Measurements from ENCODE around the gene EPOP. TPM values are rescaled to one million over a fixed set of nuclear protein-coding genes. Genes with fewer than 3 reads are reported as not detected.

Gene EPOP
- 1 to 10 TPM; 1.8 to 1.9 (median 1.8) TPM for polyA plus RNA-seq (ENCODE audit: insufficient read length in 3 of 3)
- long read RNA-seq, donor 1, partial matches to known transcripts = 0 of 1 reads
- long read RNA-seq, donor 1, other reads (novel, unspliced or antisense) = 0 of 1 reads
- long read RNA-seq, donor 2, partial matches to known transcripts = 0 of 1 reads
- long read RNA-seq, donor 2, other reads (novel, unspliced or antisense) = 0 of 1 reads
- long read RNA-seq, donor 3, partial matches to known transcripts = 0 of 3 reads
- long read RNA-seq, donor 3, other reads (novel, unspliced or antisense) = 0 of 3 reads
- long read RNA-seq, donor 4, partial matches to known transcripts = 0 of 3 reads
- long read RNA-seq, donor 4, other reads (novel, unspliced or antisense) = 0 of 3 reads
- long read RNA-seq, donor 5 = 0 reads
- long read RNA-seq, donor 6, partial matches to known transcripts = 0 of 1 reads
- long read RNA-seq, donor 6, other reads (novel, unspliced or antisense) = 0 of 1 reads
- long read RNA-seq, donor 7, partial matches to known transcripts = 0 of 2 reads
- long read RNA-seq, donor 7, other reads (novel, unspliced or antisense) = 0 of 2 reads
- long read RNA-seq, donor 8 = 0 reads
- long read RNA-seq, donor 9, partial matches to known transcripts = 0 of 3 reads
- long read RNA-seq, donor 9, other reads (novel, unspliced or antisense) = 0 of 3 reads
- long read RNA-seq, donor 10, partial matches to known transcripts = 0 of 1 reads
- long read RNA-seq, donor 10, other reads (novel, unspliced or antisense) = 0 of 1 reads
- long read RNA-seq, donor 11, partial matches to known transcripts = 0 of 1 reads
- long read RNA-seq, donor 11, other reads (novel, unspliced or antisense) = 0 of 1 reads
- long read RNA-seq, donor 12, partial matches to known transcripts = 0 of 1 reads
- long read RNA-seq, donor 12, other reads (novel, unspliced or antisense) = 0 of 1 reads
- long read RNA-seq, donor 13 = 0 reads
- long read RNA-seq, donor 14, partial matches to known transcripts = 0 of 1 reads
- long read RNA-seq, donor 14, other reads (novel, unspliced or antisense) = 0 of 1 reads
- long read RNA-seq, donor 15 = 0 reads
- long read RNA-seq, donor 16, partial matches to known transcripts = 0 of 4 reads
- long read RNA-seq, donor 16, other reads (novel, unspliced or antisense) = 0 of 4 reads

DNA sequence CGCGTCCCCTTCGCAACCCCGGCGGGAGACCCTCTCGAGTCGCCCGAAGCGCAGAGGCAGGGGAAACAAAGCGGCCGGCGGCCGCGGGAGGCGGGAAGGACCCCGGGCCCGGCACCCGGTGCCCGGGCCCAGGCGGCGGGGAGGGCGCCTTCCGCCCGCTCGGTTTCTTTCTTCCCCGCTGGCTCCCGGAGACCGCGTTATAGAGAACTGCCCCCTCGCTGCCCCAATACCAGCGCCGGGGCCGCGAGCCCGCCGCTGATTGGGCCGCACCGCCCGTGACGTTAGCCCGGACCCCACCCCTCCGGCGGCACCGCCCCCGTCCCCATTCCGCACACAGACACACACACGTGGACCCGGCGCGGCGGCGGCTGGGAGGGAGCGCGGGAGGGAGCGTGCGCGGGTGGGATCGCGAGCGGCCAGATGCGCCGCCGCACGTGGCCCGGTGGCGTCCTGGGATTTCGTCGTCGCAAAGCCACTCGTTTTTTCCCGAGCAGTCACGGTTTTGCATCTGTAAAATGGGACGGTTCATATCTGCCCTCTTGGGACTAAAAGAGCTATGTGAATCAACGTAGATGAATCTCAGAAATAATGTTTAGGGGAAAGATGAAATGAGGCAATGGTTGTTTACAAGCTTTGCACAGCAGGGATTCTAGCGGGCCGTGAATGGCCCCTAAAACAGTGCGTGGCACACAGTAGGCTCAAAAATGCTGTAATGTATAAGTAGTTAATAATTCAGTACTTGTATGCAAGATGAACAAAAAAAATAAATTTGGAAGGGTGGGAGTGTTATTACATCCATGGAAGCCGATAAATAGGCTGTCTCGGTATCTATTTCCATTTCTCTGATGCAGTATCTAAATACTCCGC is at the start of gene EPOP:
EPOP (minus strand) TSS at position 209 of the 867 bp plus-strand sequence. CDS start 462 bp downstream, outside the sequence.
- DNase-seq (ENCODE audit: extremely low read depth in 1 of 11, low read depth in 9 of 11, low spot score in 4 of 11) = peak in 9 of 11 donors; percentile 44 to 74 (median 70)

DNA sequence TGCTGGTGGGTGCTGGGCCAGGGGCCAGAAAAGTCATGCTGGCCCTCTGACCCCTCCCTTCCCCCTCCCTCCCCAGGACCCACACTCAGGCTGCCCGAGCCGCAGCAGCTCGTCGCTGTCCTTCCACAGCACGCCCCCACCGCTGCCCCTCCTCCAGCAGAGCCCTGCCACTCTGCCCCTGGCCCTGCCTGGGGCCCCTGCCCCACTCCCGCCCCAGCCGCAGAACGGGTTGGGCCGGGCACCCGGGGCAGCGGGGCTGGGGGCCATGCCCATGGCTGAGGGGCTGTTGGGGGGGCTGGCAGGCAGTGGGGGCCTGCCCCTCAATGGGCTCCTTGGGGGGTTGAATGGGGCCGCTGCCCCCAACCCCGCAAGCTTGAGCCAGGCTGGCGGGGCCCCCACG is 47.0 kb upstream of the EPOP start:
- no peak for DNase-seq (ENCODE audit: extremely low read depth in 1 of 11, low read depth in 9 of 11, low spot score in 4 of 11)

DNA sequence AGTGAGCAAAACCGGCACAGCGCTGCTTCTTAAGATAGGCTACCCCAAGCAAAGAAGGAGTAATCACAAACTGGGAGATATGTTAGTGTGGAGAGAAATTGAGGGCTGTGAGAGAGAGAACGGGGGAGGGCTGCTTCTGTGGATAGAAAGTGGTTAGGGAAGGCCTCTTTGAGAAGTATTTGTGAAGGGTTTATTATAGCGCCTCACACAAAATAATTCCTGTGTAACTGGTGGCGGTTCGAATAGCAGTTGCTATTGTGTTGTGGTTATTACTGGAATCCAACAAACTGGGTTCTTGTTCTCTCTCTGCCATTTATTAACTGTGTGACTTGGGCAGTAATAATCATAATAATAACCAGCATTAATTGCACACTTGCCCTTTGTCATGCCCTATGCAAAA is 46.2 kb upstream of the EPOP start:
- no peak for DNase-seq (ENCODE audit: extremely low read depth in 1 of 11, low read depth in 9 of 11, low spot score in 4 of 11)

DNA sequence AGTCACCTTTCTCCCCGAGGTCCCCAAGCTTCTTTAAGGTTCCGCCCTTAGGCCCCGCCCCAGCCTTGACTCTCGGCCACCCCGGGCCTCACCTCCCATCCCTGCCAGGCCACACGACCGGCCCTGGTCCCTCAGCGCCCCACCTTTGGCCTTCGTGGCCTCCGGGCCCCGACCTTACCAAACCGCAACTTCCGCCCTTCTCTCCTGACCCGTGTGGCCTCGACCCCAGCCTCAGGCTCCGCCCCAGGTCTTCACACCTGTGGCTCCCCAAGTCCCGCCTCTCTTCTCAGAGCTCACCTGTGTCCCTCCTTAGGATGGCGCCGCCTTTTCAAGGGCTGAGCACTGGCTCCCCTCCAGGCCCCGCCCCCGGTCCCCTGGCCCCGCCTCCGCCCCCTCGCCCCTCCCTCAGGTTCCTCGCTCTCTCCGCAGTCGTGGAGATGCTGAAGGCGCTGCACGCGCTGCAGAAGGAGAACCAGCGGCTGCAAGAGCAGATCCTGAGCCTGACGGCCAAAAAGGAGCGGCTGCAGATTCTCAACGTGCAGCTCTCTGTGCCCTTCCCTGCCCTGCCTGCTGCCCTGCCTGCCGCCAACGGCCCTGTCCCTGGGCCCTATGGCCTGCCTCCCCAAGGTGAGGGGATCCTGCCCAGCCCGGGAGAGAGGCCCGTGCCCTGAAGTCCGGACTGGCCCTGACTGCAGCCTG is 45.3 kb upstream of the EPOP start:
- no peak for DNase-seq (ENCODE audit: extremely low read depth in 1 of 11, low read depth in 9 of 11, low spot score in 4 of 11)

DNA sequence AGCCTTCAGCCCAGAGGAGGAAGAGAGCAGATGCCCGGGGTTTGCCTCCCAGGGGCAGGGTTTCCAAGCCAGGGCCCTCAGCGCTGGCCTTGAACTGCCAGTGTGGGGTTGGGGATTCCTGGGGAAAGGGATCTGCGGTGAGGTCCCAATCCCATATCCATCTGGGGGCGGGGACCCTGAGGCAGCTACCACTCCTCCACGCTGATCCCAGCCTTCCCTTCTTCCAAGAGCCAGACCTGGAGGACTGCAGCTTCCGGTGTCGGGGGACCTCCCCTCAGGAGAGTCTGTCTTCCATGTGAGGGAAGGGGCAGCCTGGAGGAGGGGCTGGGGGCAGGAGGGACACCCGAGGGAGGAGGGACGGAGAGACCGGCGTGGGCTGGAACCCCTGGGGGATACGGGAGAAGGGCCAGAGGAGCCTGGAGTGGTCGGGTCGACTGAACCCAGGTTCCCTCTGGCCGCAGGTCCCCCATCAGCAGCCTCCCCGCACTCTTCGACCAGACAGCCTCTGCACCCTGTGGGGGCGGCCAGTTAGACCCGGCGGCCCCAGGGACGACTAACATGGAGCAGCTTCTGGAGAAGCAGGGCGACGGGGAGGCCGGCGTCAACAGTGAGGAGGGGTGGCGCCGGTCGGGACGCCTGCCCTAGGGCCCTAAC is 44.7 kb upstream of the EPOP start:
- DNase-seq (ENCODE audit: extremely low read depth in 1 of 11, low read depth in 9 of 11, low spot score in 4 of 11) = no peak

DNA sequence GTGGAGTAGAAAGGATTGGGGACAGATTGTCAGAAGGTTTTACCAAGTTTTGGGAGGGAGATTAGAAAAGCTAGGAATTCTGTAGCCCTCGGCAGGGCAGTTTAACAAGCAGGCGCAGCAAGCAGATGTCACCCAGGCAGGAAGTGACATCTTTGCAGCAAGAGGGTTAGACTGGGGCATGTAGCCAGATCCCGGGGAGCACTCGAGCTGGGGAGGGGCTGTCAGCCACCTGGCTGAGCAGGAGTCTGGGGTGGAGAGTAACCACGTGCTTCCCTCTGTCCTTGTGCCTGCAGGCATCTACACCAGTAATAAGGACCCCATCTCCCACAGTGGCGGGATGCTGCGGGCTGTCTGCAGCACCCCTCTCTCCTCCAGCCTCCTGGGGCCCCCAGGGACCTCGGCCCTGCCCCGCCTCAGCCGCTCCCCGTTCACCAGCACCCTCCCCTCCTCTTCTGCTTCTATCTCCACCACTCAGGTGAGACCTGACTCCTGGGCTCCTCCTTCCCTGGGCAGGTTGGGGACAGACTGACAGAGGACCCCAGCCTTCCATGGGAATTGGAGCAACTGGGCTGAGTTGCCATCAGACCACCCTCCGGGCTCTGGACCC is 42.5 kb upstream of the EPOP start:
- no peak for DNase-seq (ENCODE audit: extremely low read depth in 1 of 11, low read depth in 9 of 11, low spot score in 4 of 11)

DNA sequence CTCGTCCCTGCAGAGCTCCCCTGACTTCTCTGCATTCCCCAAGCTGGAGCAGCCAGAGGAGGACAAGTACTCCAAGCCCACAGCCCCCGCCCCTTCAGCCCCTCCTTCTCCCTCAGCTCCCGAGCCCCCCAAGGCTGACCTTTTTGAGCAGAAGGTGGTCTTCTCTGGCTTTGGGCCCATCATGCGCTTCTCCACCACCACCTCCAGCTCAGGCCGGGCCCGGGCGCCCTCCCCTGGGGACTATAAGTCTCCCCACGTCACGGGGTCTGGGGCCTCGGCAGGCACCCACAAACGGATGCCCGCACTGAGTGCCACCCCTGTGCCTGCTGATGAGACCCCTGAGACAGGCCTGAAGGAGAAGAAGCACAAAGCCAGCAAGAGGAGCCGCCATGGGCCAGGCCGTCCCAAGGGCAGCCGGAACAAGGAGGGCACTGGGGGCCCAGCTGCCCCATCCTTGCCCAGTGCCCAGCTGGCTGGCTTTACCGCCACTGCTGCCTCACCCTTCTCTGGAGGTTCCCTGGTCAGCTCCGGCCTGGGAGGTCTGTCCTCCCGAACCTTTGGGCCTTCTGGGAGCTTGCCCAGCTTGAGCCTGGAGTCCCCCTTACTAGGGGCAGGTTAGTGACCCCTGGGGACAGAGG is 41.7 kb upstream of the EPOP start:
- no peak for DNase-seq (ENCODE audit: extremely low read depth in 1 of 11, low read depth in 9 of 11, low spot score in 4 of 11)

DNA sequence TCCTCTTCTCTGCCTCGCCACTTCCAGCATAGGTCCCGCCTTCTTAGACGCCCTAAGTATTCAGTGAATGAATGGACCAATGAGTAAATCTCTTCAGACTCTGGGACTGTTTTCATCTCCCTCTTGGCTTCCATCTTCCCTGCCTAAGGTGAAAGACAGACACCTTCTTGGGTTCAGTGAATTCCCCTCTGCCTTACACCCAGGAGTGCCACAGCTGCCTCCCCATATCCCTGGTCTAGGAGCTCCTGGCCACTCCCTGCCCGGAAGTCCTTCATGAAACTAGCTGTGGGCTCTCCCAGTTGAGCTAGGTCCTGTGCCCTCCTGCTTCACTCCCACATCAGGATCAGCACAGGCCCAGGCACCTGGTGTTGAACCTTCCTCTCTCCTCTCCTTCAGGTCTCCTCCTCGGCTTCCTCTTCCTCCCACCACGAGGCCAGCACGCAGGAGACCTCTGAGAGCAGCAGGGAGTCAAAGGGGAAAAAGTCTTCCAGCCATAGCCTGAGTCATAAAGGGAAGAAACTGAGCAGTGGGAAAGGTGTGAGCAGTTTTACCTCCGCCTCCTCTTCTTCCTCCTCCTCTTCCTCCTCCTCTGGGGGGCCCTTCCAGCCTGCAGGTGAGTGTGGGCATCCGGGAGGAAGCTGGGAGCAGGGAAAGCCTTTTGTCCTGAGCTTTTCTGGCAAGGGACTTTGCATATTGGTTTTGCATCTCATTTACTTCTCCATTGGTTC is 40.6 kb upstream of the EPOP start:
- no peak for DNase-seq (ENCODE audit: extremely low read depth in 1 of 11, low read depth in 9 of 11, low spot score in 4 of 11)

DNA sequence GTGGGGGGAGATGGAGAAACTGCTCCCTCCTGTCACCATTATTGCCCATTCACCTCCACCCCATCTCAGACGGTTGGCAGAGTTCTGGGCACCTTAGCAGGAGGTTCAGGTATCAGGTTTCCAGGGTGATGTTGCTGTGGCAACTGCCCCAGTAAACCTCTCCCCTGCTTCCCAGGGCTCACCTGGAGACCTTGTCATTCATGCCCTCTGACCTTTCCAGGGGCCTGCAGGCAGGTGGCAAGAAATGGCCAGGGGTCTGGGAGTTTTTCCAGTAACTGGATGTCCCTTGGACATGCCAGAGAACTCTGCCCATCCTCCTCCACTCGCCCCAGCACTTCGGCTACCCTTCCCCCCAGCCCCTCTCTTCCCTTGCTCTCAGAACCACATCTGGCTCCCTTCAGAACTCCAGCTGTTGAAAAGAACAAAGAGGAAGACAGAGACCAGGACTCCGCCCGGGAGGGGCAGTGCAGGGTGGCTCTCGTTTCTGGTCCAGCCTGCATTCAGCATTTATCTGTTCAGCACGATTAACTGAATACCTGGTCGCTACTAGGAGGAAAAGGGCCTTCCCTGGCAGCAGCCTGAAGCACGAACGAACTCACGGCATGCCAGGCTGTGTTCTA is 38.8 kb upstream of the EPOP start:
- DNase-seq (ENCODE audit: extremely low read depth in 1 of 11, low read depth in 9 of 11, low spot score in 4 of 11) = no peak

DNA sequence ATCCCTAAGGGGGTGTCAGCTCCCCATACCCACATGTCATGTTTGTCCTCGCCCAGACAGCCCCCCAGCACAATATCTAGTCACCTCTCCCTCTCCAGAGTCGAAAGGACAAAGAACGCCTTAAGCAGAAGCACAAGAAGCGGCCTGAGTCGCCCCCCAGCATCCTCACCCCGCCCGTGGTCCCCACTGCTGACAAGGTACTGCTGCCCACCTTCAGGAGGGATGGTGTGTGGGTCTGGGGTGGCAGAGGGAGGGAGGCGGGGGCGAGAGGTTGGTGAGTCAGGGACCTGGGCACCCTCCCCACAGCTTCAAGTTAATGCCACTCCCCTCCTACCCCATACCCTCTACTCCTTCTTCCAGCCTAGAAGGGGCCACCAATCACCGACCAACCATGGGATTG is 37.8 kb upstream of the EPOP start:
- DNase-seq (ENCODE audit: extremely low read depth in 1 of 11, low read depth in 9 of 11, low spot score in 4 of 11) = no peak

DNA sequence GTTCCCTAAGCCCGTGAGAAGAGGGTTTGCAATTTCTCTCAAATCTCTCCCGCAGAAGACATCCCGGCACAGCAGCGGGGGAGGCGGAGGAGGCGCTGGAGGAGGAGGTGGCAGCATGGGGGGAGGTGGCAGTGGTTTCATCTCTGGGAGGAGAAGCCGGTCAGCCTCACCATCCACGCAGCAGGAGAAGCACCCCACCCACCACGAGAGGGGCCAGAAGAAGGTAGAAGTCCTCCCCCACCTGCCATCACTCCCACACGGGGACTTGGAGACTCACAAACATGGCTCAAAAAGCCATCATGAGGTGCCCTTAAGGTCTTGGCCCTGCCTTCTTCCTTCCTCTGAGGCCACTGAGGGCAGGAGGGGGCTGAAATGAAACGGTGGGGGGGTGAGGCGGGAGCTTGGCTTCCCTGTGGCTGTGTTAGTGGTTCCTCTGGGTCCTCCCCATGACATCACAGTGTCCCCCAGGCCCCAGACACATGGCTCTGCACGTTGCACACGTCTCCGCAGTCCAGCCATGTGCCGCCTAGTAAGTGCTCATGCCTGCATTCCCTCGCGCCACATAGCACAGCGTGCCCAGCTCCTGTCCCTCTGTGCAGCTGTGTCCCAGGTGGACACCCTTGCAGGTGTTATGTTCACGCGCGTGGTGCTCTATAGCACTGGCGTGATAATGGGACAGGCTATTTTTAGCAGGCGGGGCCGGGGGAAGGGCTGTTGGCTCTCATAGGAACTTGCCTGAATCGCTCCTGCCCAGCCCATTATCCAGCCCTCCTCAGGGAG is 37.2 kb upstream of the EPOP start:
- no peak for DNase-seq (ENCODE audit: extremely low read depth in 1 of 11, low read depth in 9 of 11, low spot score in 4 of 11)

DNA sequence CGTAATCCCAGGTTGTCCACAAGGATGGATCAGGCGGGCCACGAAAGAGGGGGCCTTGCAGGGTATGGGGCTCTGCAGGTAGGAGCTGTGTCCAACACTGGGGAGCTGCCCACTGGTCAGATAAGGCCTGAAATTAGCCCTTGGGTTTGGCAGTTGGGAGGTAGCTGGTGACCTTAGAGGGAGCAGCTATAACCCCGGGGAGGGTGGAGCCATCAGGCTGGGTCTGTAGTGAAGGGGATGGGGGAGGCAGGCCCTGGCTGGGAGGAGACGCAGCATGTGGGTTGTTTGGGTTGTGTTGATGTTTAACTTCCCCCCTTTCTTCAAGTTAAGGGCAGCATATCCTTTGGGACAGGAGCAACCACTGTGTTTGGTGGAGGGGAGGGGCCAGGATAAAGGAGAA is 36.2 kb upstream of the EPOP start:
- no peak for DNase-seq (ENCODE audit: extremely low read depth in 1 of 11, low read depth in 9 of 11, low spot score in 4 of 11)

DNA sequence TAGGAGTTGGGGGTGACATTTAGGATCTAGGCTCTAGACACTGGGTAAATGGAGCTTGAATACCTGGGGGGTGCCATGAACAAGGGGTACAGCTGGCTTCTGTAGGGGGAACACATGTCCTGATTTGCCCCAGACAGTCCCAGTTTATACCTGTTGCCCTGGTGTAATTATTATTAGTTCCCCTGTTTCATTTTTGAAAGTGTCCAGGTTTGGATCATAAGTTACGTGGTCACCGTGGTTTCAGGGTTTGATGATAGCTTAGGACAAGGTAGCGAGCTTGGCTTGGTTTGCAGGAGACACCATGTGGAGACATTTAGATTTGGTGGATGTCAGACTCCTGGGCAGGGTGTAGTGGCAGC is 35.8 kb upstream of the EPOP start:
- DNase-seq (ENCODE audit: extremely low read depth in 1 of 11, low read depth in 9 of 11, low spot score in 4 of 11) = no peak

DNA sequence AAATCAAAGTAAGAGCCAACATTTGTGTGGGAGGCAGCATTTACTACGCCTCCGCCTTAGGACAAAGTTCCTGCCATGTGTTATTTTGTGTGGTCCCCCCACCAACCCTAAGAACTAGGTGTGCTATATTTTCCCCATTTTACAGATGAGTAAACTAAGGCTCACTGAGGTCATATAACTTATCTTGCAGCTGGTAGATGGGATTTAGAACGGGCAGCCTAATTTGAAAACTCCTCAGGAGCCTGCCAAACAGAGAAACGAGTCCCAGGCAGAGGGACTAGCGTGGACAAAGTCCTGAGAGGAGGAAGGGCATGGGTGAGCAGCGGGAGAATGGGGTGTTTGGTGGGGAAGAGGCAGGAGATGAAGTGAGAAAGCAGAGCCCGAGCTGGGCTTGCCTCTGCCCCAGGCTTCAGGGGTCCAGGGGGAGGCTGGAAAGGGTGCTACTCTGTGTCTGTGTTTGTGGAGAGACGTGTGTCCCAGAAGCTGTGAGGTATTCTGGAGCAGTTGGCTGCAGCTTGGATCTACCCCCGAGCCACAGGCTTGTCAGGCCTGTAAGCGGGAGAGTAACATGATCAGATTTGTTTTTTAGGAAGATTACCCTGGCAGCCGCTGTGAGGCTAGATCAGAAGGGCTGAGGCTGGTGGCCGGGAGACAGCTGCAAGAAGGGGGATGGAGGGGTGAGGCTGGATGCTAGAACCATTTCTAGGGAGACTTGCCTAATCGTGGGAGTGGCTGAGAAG is 35.3 kb upstream of the EPOP start:
- DNase-seq (ENCODE audit: extremely low read depth in 1 of 11, low read depth in 9 of 11, low spot score in 4 of 11) = no peak
